ENCODE data around the gene NOS3. TPM values are rescaled to one million over a fixed set of nuclear protein-coding genes. Genes with fewer than 3 reads are reported as not detected.

NOS3 gene
- polyA plus RNA-seq, 1 of the 3 experiments (the other 2 are of a cell fraction): 0.41 TPM

GRCh38 chr7:150981644-150982043 is 9.2 kb upstream of the NOS3 start:
- Histone ChIP-seq H3K79me2 (ENCODE audit: insufficient read depth) (no peaks in the 10 kb centered on the region), H3F3A (replicated peaks; ENCODE audit: insufficient read depth) (no peaks in the 10 kb centered on the region), H2AFZ (ENCODE audit: low read depth) (no peak overlapping the region), H3K27ac (ENCODE audit: low read depth in 2 of 2, low read length in 1 of 2) (no peak overlapping the region), H4K20me1 (ENCODE audit: insufficient read depth) (no peaks in the 10 kb centered on the region), H3K4me1 (ENCODE audit: control insufficient read depth in 1 of 2, insufficient read depth in 2 of 2, low read depth in 1 of 2, low read length in 1 of 2) (peaks cover 0 to 43% of the 10 kb centered on the region in 2 experiments; a peak in 2 of 4 replicates), H3K4me3 (ENCODE audit: low read depth in 2 of 2, low read length in 1 of 2) (no peak overlapping the region), H3K9me2 (no peaks in the 10 kb centered on the region), H3K9me3 (no peaks in the 10 kb centered on the region), H3K4me2 (no peak overlapping the region), H3K27me3 (ENCODE audit: insufficient read depth) (peaks cover 49% of the 10 kb centered on the region), H3K36me3 (replicated peaks in 1 of 2; ENCODE audit: control insufficient read depth in 1 of 2, insufficient read depth in 2 of 2, low read length in 1 of 2) (no peaks in the 10 kb centered on the region), H3K9ac (no peak overlapping the region)
- ChIA-PET CTCF (interaction anchor here (1.1 to 13.1 kb wide), 5 partner anchors 17 to 203 kb away, joined by 4 to 761 read pairs (median 74); partner anchors contain the start of gene KCNH2), POLR2A (no interaction called here)
- no peak for DNase-seq
- no peak for TF ChIP-seq MEF2A (IDR thresholded peaks at IDR 0.05; ENCODE audit: borderline replicate concordance, low read depth)
- no peak for TF ChIP-seq IRF3 (IDR thresholded peaks at IDR 0.05; ENCODE audit: low read depth, low read length)
- no peak for TF ChIP-seq RCOR1 (IDR thresholded peaks at IDR 0.05; ENCODE audit: low read length)
- no peak for TF ChIP-seq EZH2phosphoT487 (IDR thresholded peaks at IDR 0.05; ENCODE audit: borderline replicate concordance, low read depth)
- no peak for TF ChIP-seq ZBTB33 (IDR thresholded peaks at IDR 0.05; ENCODE audit: borderline replicate concordance, low read depth)
- TF ChIP-seq TEAD4 (IDR thresholded peaks at IDR 0.05; ENCODE audit: borderline replicate concordance, insufficient read depth): no peak
- no peak for TF ChIP-seq GABPA (IDR thresholded peaks at IDR 0.05; ENCODE audit: low read depth)
- no peak for TF ChIP-seq SMC3 (IDR thresholded peaks at IDR 0.05; ENCODE audit: low read depth, low read length)
- TF ChIP-seq USF2 (IDR thresholded peaks at IDR 0.05; ENCODE audit: borderline replicate concordance, low read depth, low read length): no peak
- TF ChIP-seq MAX (IDR thresholded peaks at IDR 0.05; ENCODE audit: low read depth): no peak
- WGBS (ENCODE audit: low lambda C conversion rate): 48% methylated on average over 5 of the region's 6 CpGs

GRCh38 chr7:150982351-150982750 is 8.5 kb upstream of the NOS3 start:
- ChIA-PET CTCF (interaction anchor here (1.1 to 13.1 kb wide), 5 partner anchors 17 to 204 kb away, joined by 3 to 761 read pairs (median 74); partner anchors contain the start of gene KCNH2), POLR2A (no interaction called here)
- H3K9ac ChIP-seq: no peak overlapping the region
- DNase-seq: no peak
- no peaks in the 10 kb centered on the region for H3F3A ChIP-seq (replicated peaks; ENCODE audit: insufficient read depth)
- H3K27ac ChIP-seq (ENCODE audit: low read depth in 2 of 2, low read length in 1 of 2): no peak overlapping the region
- H3K27me3 ChIP-seq (ENCODE audit: insufficient read depth): peaks cover 43% of the 10 kb centered on the region
- no peaks in the 10 kb centered on the region for H4K20me1 ChIP-seq (ENCODE audit: insufficient read depth)
- no peaks in the 10 kb centered on the region for H3K79me2 ChIP-seq (ENCODE audit: insufficient read depth)
- H3K4me1 ChIP-seq (ENCODE audit: control insufficient read depth in 1 of 2, insufficient read depth in 2 of 2, low read depth in 1 of 2, low read length in 1 of 2): peaks cover 0 to 36% of the 10 kb centered on the region in 2 experiments; a peak in 2 of 4 replicates
- H3K9me3 ChIP-seq: no peaks in the 10 kb centered on the region
- H3K4me2 ChIP-seq: no peak overlapping the region
- H3K36me3 ChIP-seq (replicated peaks in 1 of 2; ENCODE audit: control insufficient read depth in 1 of 2, insufficient read depth in 2 of 2, low read length in 1 of 2): no peaks in the 10 kb centered on the region
- no peak overlapping the region for H2AFZ ChIP-seq (ENCODE audit: low read depth)
- TF ChIP-seq ZBTB33 (IDR thresholded peaks at IDR 0.05; ENCODE audit: borderline replicate concordance, low read depth) (no peak), CHD2 (IDR thresholded peaks at IDR 0.05; ENCODE audit: low read length, partially characterized antibody) (no peak), MEF2A (IDR thresholded peaks at IDR 0.05; ENCODE audit: borderline replicate concordance, low read depth) (no peak), NRF1 (IDR thresholded peaks at IDR 0.05; ENCODE audit: low read depth, low read length) (no peak), EP300 (IDR thresholded peaks at IDR 0.05; ENCODE audit: borderline replicate concordance in 1 of 2, low read depth in 1 of 2, low read length in 1 of 2) (no peak), FOSL2 (IDR thresholded peaks at IDR 0.05; ENCODE audit: borderline replicate concordance, low read depth) (no peak), YY1 (IDR thresholded peaks at IDR 0.05; ENCODE audit: low read depth) (no peak), TCF12 (IDR thresholded peaks at IDR 0.05) (no peak), ELF1 (IDR thresholded peaks at IDR 0.05) (no peak)
- no peak overlapping the region for H3K4me3 ChIP-seq (ENCODE audit: low read depth in 2 of 2, low read length in 1 of 2)
- 25% methylated on average over 3 of the region's 3 CpGs for WGBS (ENCODE audit: low lambda C conversion rate)
- H3K9me2 ChIP-seq: no peaks in the 10 kb centered on the region
